Measurements from ENCODE around the gene ZIC4. TPM values are rescaled to one million over a fixed set of nuclear protein-coding genes. Genes with fewer than 3 reads are reported as not detected.
A peak's percentile ranks its signal among the peaks of the same experiment; 100 is the strongest.

Gene ZIC4
- total and polyA plus RNA-seq, 10 of the 15 experiments (the other 5 are each of a cell fraction or from before 2014, with no cell fraction given) = not detected

GRCh38 chr3:147384210-147385058, 21.9 kb downstream of the ZIC4 start:
- Histone ChIP-seq H4K20me1 (ENCODE audit: control insufficient read depth, insufficient read depth) (no peaks in the 10 kb centered on the region), H3K9me3 (replicated peaks; ENCODE audit: control insufficient read depth, insufficient read depth, low read length) (no peaks in the 10 kb centered on the region; the same call in 2 of the 3 replicates), H3K4me2 (ENCODE audit: control insufficient read depth, insufficient read depth) (no peak overlapping the region), H3K27me3 (replicated peaks in 1 of 2; ENCODE audit: control insufficient read depth in 2 of 2, insufficient read depth in 2 of 2, low read length in 1 of 2) (peaks cover 1 to 12% of the 10 kb centered on the region in 2 experiments; a peak in 3 of 4 replicates), H3K36me3 (ENCODE audit: control insufficient read depth in 2 of 2, insufficient read depth in 2 of 2, low read length in 1 of 2) (no peaks in the 10 kb centered on the region), H3K9ac (ENCODE audit: control insufficient read depth, insufficient read depth, low read length) (no peak overlapping the region), H3K4me1 (ENCODE audit: control insufficient read depth, insufficient read depth, low read length) (no peaks in the 10 kb centered on the region), H3K4me3 (no peak overlapping the region), H3K79me2 (ENCODE audit: control insufficient read depth, insufficient read depth, low read length) (no peaks in the 10 kb centered on the region), H2AFZ (ENCODE audit: control insufficient read depth, low read depth, low read length) (no peak overlapping the region), H3K27ac (ENCODE audit: control insufficient read depth, insufficient read depth) (no peak overlapping the region)
- no peak for DNase-seq (ENCODE audit: low read depth, low spot score)
- in situ Hi-C loops (cut with MboI) = no loop called here
- ChIA-PET CTCF (interaction anchor here (0.6 to 4.7 kb wide), 16 partner anchors 42 to 1566 kb away, joined by 3 to 47 read pairs (median 3); no protein-coding TSS in a partner anchor), POLR2A (no interaction called here), RAD21 (ENCODE audit: unreplicated experiment) (interaction anchor here (1.1 to 2.2 kb wide), 4 partner anchors 234 to 693 kb away, joined by 3 to 20 read pairs (median 4); no protein-coding TSS in a partner anchor), SMC1A (ENCODE audit: uncharacterized antibody, unreplicated experiment) (interaction anchor here (0.9 to 3.6 kb wide), 3 partner anchors 234 to 693 kb away, joined by 3 to 25 read pairs (median 8); no protein-coding TSS in a partner anchor)
- FAIRE-seq = no peak
- no TSS peak for BruUV-seq (replicated peaks)
- 25% methylated on average over 27 of the region's 27 CpGs for WGBS (ENCODE audit: insufficient coverage, insufficient replicate concordance, low lambda C conversion rate, missing lambda C conversion rate)
- TF ChIP-seq MYC (IDR thresholded peaks at IDR 0.05; ENCODE audit: insufficient read depth, insufficient read length, insufficient replicate concordance, low read length, severe bottlenecking) (no peak), RAD21 (IDR thresholded peaks at IDR 0.05; ENCODE audit: insufficient read depth, low read depth, low read length) (peak; percentile 33; the same call in 1 of the 2 replicates), CTCF (IDR thresholded peaks at IDR 0.05 in 2 of 3, conservative IDR thresholded peaks at IDR 0.05 in 1 of 3; ENCODE audit: control insufficient read depth in 2 of 3, extremely low read depth in 1 of 3, insufficient read depth in 1 of 3, low read depth in 3 of 3, low read length in 3 of 3) (peak in 2 of 3 experiments; percentile 14 to 18; a peak in 2 of 6 replicates)
- intact Hi-C loops (cut with micrococcal nuclease; ENCODE audit: unreplicated experiment) = loop anchor here (5.0 to 10.0 kb wide), 2 partner anchors 230 to 693 kb away; no protein-coding TSS in a partner anchor
- peak; percentile 44; the same call in 1 of the 3 replicates for ATAC-seq

All from GM12878 (cell line).